A549 (cell line): ENCODE measurements around the gene ACRBP. TPM values are rescaled to one million over a fixed set of nuclear protein-coding genes. Genes with fewer than 3 reads are reported as not detected.

ENCODE experiments used
- ATAC-seq, 2 experiments: fragments of 200-7000 bp in 1 of 2; fragments of >200 bp in 1 of 2; cut with Nextera tagmentation in 1 of 2; cut with Tn5 transposase in 1 of 2; 3 replicates each; pipeline versions ENCODE4 v1.8.0 to v1.9.1; 2018 to 2020; ENCODE audit warnings: mild to moderate bottlenecking in 1 of 2, moderate library complexity in 1 of 2
- CTCF ChIA-PET: fragments of 300-600 bp; sonication (Branson Sonifier 250); formaldehyde crosslinking; extraction: SDS; loops from one replicate; lab custom pipeline; 2021; ENCODE audit warnings: antibody characterized with exemption, inconsistent platforms; lab: Yijun Ruan, JAX
- POLR2A ChIA-PET: fragments of 350-600 bp; formaldehyde crosslinking; extraction: SDS; loops from one replicate; lab custom pipeline; 2021; ENCODE audit warnings: antibody characterized with exemption, inconsistent platforms; lab: Yijun Ruan, JAX
- DNase-seq, 2 experiments: peaks; one replicate each; pipeline versions ENCODE4 v3.0.0 to v3.0.0-alpha.2; 2011 to 2016; ENCODE audit warnings: low read depth in 1 of 2, low spot score in 1 of 2
- FAIRE-seq: peaks from 2 replicates; lab custom pipeline; 2011; peaks lifted over from hg19 to GRCh38; lab: Jason Lieb, UNC
- H3K27ac ChIP-seq, 2 experiments: fragments of >200 bp; sonication (Bioruptor Twin); formaldehyde crosslinking; 3 replicates each; pipeline ENCODE4 v1.5.1; 2016 to 2017
- H3K4me1 ChIP-seq: fragments of >200 bp; sonication (Bioruptor Twin); formaldehyde crosslinking; 3 replicates; pipeline ENCODE4 v1.6.1; 2016
- H3K4me2 ChIP-seq: fragments of >200 bp; sonication (Bioruptor Twin); formaldehyde crosslinking; 3 replicates; pipeline ENCODE4 v1.6.1; 2016
- H3K4me3 ChIP-seq: fragments of >200 bp; sonication (Bioruptor Twin); formaldehyde crosslinking; 3 replicates; pipeline ENCODE4 v1.5.1; 2016
- H3K9me3 ChIP-seq: fragments of >200 bp; sonication (Bioruptor Twin); formaldehyde crosslinking; 3 replicates; pipeline ENCODE4 v1.6.1; 2016
- BHLHE40 ChIP-seq: IDR thresholded peaks from 2 replicates; pipeline ENCODE4 v1.6.1; 2012; ENCODE audit warnings: low read depth, low read length, inconsistent platforms
- CBX2 ChIP-seq: fragments of 200-600 bp; sonication (generic); IDR thresholded peaks from 2 replicates; pipeline ENCODE4 v1.6.1; 2016; ENCODE audit warnings: low read depth, mild to moderate bottlenecking, borderline replicate concordance
- CEBPB ChIP-seq, 2 experiments: fragments of >200 bp in 1 of 2; sonication (Bioruptor Twin) in 1 of 2; formaldehyde crosslinking in 1 of 2; IDR thresholded peaks; 2 replicates each; pipeline ENCODE4 v1.6.1; 2012 to 2016
- CHD2 ChIP-seq: fragments of 150-350 bp; IDR thresholded peaks from 2 replicates; pipeline ENCODE4 v1.6.1; 2014; ENCODE audit warnings: low read length; ENCODE audit not compliant: partially characterized antibody
- E2F6 ChIP-seq: IDR thresholded peaks from 2 replicates; pipeline ENCODE4 v1.6.1; 2012; ENCODE audit warnings: low read depth, borderline replicate concordance
- FOSB ChIP-seq: fragments of 250-450 bp; sonication (Bioruptor Pico); IDR thresholded peaks from 2 replicates; pipeline ENCODE4 v1.5.0; 2020; ENCODE audit warnings: mild to moderate bottlenecking, moderate library complexity
- FOSL2 ChIP-seq, 2 experiments: fragments of 450-650 bp in 1 of 2; fragments of >200 bp in 1 of 2; sonication (Bioruptor Twin) in 1 of 2; formaldehyde crosslinking; IDR thresholded peaks; 2 replicates each; pipeline versions ENCODE4 v1.5.0 to v1.6.1; 2016 to 2020; ENCODE audit warnings: mild to moderate bottlenecking in 1 of 2, moderate library complexity in 1 of 2
- FOXS1 ChIP-seq: fragments of 250-450 bp; sonication (Bioruptor Pico); IDR thresholded peaks from 2 replicates; pipeline ENCODE4 v1.5.0; 2020; ENCODE audit warnings: mild to moderate bottlenecking, moderate library complexity
- GATA3 ChIP-seq: IDR thresholded peaks from 2 replicates; pipeline ENCODE4 v1.6.1; 2012; ENCODE audit warnings: borderline replicate concordance
- HOXA7 ChIP-seq: fragments of 250-450 bp; sonication (Bioruptor Pico); IDR thresholded peaks from 2 replicates; pipeline ENCODE4 v1.5.0; 2020; ENCODE audit warnings: mild to moderate bottlenecking, moderate library complexity
- JUN ChIP-seq, 2 experiments: fragments of >200 bp; sonication (Bioruptor Twin); formaldehyde crosslinking; IDR thresholded peaks; 2 replicates in 1 of 2; 3 replicates in 1 of 2; pipeline ENCODE4 v1.6.1; 2016 to 2017
- MAFK ChIP-seq: fragments of 450-650 bp; IDR thresholded peaks from 2 replicates; pipeline ENCODE4 v1.6.1; 2014; ENCODE audit not compliant: partially characterized antibody
- MAZ ChIP-seq: fragments of 150-350 bp; IDR thresholded peaks from 2 replicates; pipeline ENCODE4 v1.6.1; 2014; ENCODE audit warnings: antibody characterized with exemption, low read depth, low read length, borderline replicate concordance
- NPAS2 ChIP-seq: fragments of 250-450 bp; sonication (Bioruptor Pico); IDR thresholded peaks from 2 replicates; pipeline ENCODE4 v1.8.0; 2022; ENCODE audit warnings: mild to moderate bottlenecking, moderate library complexity, borderline replicate concordance
- POLR2AphosphoS2 ChIP-seq: conservative IDR thresholded peaks from 2 replicates; pipeline ENCODE4 v1.6.1; 2012; ENCODE audit warnings: low read length, improper control_type of control experiment, inconsistent platforms
- RARB ChIP-seq: fragments of 250-450 bp; sonication (Bioruptor Pico); IDR thresholded peaks from 2 replicates; pipeline ENCODE4 v1.8.0; 2021; ENCODE audit warnings: mild to moderate bottlenecking, moderate library complexity
- RFX5 ChIP-seq: fragments of 450-650 bp; IDR thresholded peaks from 2 replicates; pipeline ENCODE4 v1.7.1; 2014; ENCODE audit warnings: antibody characterized with exemption, mild to moderate bottlenecking, moderate library complexity
- ZC3H11A ChIP-seq: fragments of 450-650 bp; IDR thresholded peaks from 2 replicates; pipeline ENCODE4 v1.6.1; 2014; ENCODE audit warnings: antibody characterized with exemption, mild to moderate bottlenecking
- ZNF302 ChIP-seq: fragments of 250-450 bp; sonication (Bioruptor Pico); IDR thresholded peaks from 2 replicates; pipeline ENCODE4 v1.9.0; 2021; ENCODE audit warnings: inconsistent platforms, mild to moderate bottlenecking, moderate library complexity
- WGBS: methylation state at CpG from one replicate; pipeline ENCODE4 v1.1.6; 2017; ENCODE audit errors: missing lambda C conversion rate; 5-methylcytosine and 5-hydroxymethylcytosine counted together
- polyA plus RNA-seq, 4 experiments: library from polyadenylated mRNA; depleted of rRNA in 3 of 4; stranded (reverse); fragments of >200 nt; fragmentation: RNase III in 1 of 4; extraction: RNeasy Plus Mini Kit Qiagen cat#74134 plus additional on column Dnase treatment in 1 of 4; gene quantifications; 2 replicates in 3 of 4; 3 replicates in 1 of 4; pipeline ENCODE4 v1.2.3, GENCODE V29; 2011 to 2017
- TF ChIP-seq, protein P1 (sequence below): IDR thresholded peaks from 2 replicates; pipeline ENCODE4 v1.6.1; 2012
- TF ChIP-seq, protein P2 (sequence below): IDR thresholded peaks from 2 replicates; pipeline ENCODE4 v1.6.1; 2012
- TF ChIP-seq, protein P3 (sequence below): fragments of 250-450 bp; sonication (Bioruptor Pico); IDR thresholded peaks from 2 replicates; pipeline ENCODE4 v1.5.0; 2021; ENCODE audit warnings: mild to moderate bottlenecking, moderate library complexity, borderline replicate concordance

ACRBP gene
- polyA plus RNA-seq, 2 of the 4 experiments (the other 2 are of a cell fraction), result 0.34 to 0.70 TPM

- CTCF ChIA-PET, result no interaction called here
- Histone ChIP-seq H3K27ac (no peak overlapping the region), H3K9me3 (peaks cover 12% of the 10 kb centered on the region; the same call in 2 of the 3 replicates), H3K4me2 (no peak overlapping the region), H3K4me1 (no peaks in the 10 kb centered on the region), H3K4me3 (no peak overlapping the region)
- POLR2A ChIA-PET, result no interaction called here
- ATAC-seq (no peak; a peak in 2 of 6 replicates), FAIRE-seq (no peak), DNase-seq (no peak)
- 84% methylated on average over 8 of the region's 8 CpGs for WGBS
- TF ChIP-seq FOSL2 (IDR thresholded peaks at IDR 0.05) (no peak), FOSL2 (CRISPR knock-in tag; IDR thresholded peaks at IDR 0.05) (no peak), RARB (CRISPR knock-in tag) (no peak), MAFK (no peak), NPAS2 (no peak), RFX5 (no peak), E2F6 (no peak), JUN (IDR thresholded peaks at IDR 0.05) (no peak), CHD2 (no peak), BHLHE40 (no peak)
- TF ChIP-seq, protein P1, sequence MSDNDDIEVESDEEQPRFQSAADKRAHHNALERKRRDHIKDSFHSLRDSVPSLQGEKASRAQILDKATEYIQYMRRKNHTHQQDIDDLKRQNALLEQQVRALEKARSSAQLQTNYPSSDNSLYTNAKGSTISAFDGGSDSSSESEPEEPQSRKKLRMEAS, result no peak
- TF ChIP-seq, protein P2, sequence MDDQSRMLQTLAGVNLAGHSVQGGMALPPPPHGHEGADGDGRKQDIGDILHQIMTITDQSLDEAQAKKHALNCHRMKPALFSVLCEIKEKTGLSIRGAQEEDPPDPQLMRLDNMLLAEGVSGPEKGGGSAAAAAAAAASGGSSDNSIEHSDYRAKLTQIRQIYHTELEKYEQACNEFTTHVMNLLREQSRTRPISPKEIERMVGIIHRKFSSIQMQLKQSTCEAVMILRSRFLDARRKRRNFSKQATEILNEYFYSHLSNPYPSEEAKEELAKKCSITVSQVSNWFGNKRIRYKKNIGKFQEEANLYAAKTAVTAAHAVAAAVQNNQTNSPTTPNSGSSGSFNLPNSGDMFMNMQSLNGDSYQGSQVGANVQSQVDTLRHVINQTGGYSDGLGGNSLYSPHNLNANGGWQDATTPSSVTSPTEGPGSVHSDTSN, result no peak
Observed at GRCh38 chr12:6650832-6651231, 3.6 kb upstream of the ACRBP start.

DNA sequence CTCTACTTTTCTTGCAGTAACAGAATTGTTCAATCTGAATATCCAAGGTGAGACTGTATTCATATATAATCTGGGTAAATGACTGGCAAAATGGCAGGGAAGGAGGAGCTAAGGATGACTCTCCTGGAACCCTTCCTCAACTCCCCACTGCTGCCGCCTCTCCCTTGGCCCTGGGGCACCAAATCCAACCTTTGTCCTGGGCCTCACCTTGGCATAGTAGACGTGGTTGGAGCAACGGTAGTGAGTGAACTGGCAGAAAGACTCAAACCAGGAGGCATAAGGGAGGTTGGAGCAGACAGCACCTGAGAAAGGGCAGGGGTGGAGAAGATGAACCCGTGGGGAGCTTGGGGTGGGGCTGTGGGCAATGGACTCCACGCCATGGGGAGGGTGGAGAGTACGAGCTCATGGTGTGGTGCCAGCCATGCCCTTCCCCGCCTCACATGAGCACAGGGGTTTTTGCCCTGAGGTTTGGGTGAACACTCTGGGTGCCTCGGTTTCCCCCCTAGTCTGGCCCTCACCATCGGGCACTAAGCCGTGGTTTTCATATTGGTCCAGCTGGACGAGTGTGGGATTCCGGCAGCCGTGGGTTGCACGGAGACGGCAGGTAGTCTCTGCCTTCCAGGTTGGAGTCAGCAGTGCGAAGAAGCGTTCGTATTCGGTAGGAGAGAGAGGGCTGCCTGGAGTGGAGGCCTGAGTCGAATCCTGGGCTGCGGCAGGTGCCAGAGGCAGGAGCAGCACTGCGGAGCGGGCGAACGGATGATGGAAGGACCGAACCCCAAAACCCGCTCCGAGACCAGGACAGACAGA lies 753 bp downstream of the ACRBP start:
- ATAC-seq, result no peak
- DNase-seq, result no peak
- Histone ChIP-seq H3K4me2 (no peak overlapping the region), H3K27ac (no peak overlapping the region), H3K4me3 (no peak overlapping the region), H3K9me3 (peaks cover 40% of the 10 kb centered on the region), H3K4me1 (no peaks in the 10 kb centered on the region)
- ChIA-PET POLR2A (no interaction called here), CTCF (interaction anchor here (0.6 to 1.9 kb wide), 7 partner anchors 15 to 179 kb away, joined by 3 to 6 read pairs (median 4); no protein-coding TSS in a partner anchor)
- 90% methylated on average over 28 of the region's 28 CpGs for WGBS
- no peak for TF ChIP-seq MAFK
- no peak for TF ChIP-seq CBX2
- TF ChIP-seq ZNF302, result no peak
- no peak for TF ChIP-seq HOXA7 (CRISPR knock-in tag)
- no peak for TF ChIP-seq JUN (IDR thresholded peaks at IDR 0.05)
- TF ChIP-seq, protein P3, sequence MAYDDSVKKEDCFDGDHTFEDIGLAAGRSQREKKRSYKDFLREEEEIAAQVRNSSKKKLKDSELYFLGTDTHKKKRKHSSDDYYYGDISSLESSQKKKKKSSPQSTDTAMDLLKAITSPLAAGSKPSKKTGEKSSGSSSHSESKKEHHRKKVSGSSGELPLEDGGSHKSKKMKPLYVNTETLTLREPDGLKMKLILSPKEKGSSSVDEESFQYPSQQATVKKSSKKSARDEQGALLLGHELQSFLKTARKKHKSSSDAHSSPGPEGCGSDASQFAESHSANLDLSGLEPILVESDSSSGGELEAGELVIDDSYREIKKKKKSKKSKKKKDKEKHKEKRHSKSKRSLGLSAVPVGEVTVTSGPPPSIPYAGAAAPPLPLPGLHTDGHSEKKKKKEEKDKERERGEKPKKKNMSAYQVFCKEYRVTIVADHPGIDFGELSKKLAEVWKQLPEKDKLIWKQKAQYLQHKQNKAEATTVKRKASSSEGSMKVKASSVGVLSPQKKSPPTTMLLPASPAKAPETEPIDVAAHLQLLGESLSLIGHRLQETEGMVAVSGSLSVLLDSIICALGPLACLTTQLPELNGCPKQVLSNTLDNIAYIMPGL (CRISPR knock-in tag), result no peak
- no peak for TF ChIP-seq FOSB (CRISPR knock-in tag)
- no peak for TF ChIP-seq GATA3
- TF ChIP-seq BHLHE40, result no peak
- TF ChIP-seq, all 56 proteins: peak for 0
- no peak for FAIRE-seq

DNA sequence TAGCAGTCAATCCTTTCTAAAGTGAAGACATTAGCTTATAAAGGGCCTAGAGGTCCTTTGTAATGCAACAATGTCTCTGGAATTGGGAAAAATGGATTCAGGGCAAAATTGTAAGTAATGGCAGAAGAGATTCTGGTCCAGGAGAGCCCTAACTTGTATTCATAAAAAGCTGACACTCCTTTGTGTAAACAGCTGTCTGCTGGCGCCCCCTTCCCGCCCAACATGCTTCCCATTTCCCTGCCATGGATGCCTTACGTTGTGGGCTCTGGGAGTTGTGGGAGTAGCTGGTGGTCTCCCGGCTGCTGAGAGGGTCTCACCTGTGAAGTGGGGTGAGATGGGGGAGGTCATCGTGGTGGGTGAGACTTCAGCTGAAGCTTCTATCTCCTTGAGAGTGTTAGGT lies 2.3 kb downstream of the ACRBP start:
- no peak overlapping the region for H3K27ac ChIP-seq
- H3K4me2 ChIP-seq, result no peak overlapping the region
- CTCF ChIA-PET, result interaction anchor here (0.6 to 1.7 kb wide), 9 partner anchors 9 to 192 kb away, joined by 3 to 5 read pairs (median 4); partner anchors contain the start of gene MLF2
- peaks cover 40% of the 10 kb centered on the region for H3K9me3 ChIP-seq
- POLR2A ChIA-PET, result no interaction called here
- H3K4me1 ChIP-seq, result no peaks in the 10 kb centered on the region
- DNase-seq, result no peak
- TF ChIP-seq POLR2AphosphoS2 (no peak), CEBPB (IDR thresholded peaks at IDR 0.05) (no peak), FOXS1 (CRISPR knock-in tag) (no peak), RARB (CRISPR knock-in tag) (no peak), ZC3H11A (no peak), RFX5 (no peak), MAZ (no peak)
- no peak for ATAC-seq
- no peak overlapping the region for H3K4me3 ChIP-seq
- WGBS, result 65% methylated on average over 5 of the region's 5 CpGs
- FAIRE-seq, result no peak
